ENCODE measurements around the gene TMC7.
"Not testable (repeated sequence)": the region's sequence is repeated elsewhere in the genome, so short reads cannot be mapped to it uniquely, and the experiment has no call there.

Gene TMC7

GRCh38 chr16:18995406-18995805 is 11.7 kb downstream of the TMC7 start:
- DNase-seq (ENCODE audit: low spot score), result not testable (repeated sequence)

DNA sequence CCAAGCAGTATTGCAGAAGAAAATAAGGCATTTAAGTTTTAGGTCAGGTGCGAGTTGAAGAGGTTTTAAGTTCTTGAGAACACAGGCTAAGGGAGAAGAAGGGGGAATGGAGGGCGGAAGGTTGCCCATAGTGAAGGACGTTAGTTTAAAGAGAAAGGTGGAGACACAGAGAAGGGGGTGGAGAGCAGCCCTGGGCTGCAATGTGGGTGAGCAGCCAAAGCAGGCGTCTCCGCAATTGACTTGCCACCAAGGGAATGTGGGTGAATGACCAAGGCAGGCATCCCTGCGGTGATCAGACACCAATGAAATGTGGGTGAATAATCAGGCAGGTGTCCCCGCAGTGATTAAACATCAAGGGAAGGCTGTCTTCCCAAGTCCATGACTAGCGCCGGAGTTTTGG is 12.8 kb downstream of the TMC7 start:
- DNase-seq (ENCODE audit: low spot score), result not testable (repeated sequence)

DNA sequence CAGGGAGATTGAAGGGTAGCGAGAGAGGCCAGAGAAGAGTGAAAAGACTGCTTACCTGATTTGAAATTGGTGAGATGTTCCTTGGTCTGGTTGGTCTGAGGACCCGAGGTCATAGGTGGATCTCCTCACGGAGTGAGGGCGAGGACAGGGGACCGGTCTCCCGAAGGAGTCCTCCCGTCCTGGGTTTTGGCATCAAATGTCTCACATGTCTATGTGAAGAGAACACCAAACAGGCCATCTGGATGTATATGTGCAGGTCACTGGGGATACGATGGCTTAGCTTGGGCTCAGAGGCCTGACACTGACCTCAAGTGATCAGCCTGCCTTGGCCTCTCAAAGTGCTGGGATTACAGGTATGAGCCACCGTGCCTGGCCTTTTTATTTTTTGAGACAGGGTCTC is 13.3 kb downstream of the TMC7 start:
- not testable (repeated sequence) for DNase-seq (ENCODE audit: low spot score)

- DNase-seq (ENCODE audit: low spot score), result no peak
- no peak for TF ChIP-seq CTCF (IDR thresholded peaks at IDR 0.05; ENCODE audit: extremely low read depth, missing control alignments)
Measured at GRCh38 chr16:18999045-18999393, 15.3 kb downstream of the TMC7 start.

- no peak for DNase-seq (ENCODE audit: low spot score)
- no peak for TF ChIP-seq CTCF (IDR thresholded peaks at IDR 0.05; ENCODE audit: extremely low read depth, missing control alignments)
Measured at GRCh38 chr16:19001788-19002187, 18.1 kb downstream of the TMC7 start.

GRCh38 chr16:19003935-19004334 is 20.2 kb downstream of the TMC7 start:
- no peak for DNase-seq (ENCODE audit: low spot score)
- TF ChIP-seq CTCF (IDR thresholded peaks at IDR 0.05; ENCODE audit: extremely low read depth, missing control alignments), result no peak

DNA sequence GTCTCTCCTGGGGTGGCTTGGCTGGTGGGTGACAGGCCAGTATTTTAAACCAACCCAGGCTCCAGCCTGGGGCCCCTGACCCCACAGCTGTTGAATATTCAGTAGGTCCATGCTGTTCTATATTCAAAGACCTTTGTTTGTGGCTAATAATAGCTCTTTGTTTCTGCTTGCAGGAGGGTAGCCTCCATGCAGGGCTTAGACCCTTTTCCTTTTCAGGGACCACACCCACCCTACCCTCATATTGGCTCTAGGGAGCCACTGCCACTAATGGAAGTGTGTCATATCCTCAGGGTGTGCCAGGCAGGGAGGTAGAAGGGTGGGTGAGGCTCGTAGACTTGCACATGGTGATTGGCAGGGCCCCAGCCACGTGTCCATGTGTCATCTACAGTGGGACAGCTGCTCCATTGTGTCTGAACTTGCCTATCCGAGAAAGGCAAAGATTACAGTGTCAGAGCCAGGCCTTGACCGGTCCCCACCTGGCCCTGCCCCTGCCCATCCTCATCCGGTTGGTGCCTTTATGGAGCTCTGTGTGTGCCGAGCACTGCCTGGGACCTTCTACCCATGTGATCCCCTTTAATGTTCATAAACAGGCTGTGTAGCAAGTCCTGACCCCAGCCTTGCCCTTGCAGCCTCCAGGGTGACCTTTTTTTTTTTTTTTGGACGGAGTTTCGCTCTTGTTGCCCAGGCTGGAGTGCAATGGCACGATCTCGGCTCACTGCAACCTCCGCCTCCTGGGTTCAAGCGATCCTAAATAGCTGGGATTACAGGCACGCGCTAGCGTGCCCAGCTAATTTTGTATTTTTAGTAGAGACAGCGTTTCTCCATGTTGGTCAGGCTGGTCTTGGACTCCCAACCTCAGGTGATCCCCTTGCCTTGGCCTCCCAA is 22.1 kb downstream of the TMC7 start:
- DNase-seq (ENCODE audit: low spot score), result no peak

DNA sequence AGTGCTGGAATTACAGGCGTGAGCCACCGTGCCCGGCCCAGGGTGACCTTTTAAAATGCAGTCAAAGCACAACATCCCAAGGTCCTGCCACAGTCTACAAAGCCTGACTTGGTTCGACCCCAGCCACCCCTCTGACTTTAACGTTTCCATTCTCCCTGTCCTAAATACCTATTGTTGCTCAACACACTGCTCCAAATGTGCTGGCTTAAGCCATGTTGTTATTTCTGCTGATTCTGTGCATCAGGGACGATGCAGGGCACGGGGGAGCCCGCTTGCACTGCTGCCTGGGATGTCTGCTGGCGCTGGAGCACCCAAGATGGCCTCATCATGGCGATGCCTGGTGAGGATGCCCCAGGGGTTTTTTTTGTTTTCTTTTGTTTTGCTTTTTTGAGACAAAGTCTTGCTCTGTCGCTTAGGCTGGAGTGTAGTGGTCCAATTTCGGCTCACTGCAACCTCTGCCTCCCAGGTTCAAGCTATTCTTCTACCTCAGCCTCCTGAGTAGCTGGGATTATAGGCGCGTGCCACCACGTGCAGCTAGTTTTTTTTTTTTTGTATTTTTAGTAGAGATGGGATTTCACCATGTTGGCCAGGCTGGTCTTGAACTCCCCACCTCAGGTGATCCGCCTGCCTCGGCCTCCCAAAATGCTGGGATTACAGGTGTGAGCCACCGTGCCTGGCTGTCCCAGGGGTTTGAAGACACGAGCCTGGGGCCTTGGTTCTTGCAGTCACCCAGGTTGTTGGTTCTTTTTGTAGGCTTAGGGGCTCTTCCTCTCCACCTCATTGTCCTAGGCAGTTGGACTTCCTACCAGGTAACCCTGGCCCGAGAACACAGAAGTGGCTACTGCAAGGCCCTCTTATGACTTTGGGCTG is 22.9 kb downstream of the TMC7 start:
- no peak for TF ChIP-seq CTCF (IDR thresholded peaks at IDR 0.05; ENCODE audit: extremely low read depth, missing control alignments)
- DNase-seq (ENCODE audit: low spot score), result no peak

More for the DNA sequence above, 22.1 kb downstream of the TMC7 start:
- no peak for TF ChIP-seq CTCF (IDR thresholded peaks at IDR 0.05; ENCODE audit: extremely low read depth, missing control alignments)
